OCI-LY3 (cell line): ENCODE results near the gene IFNA1.

Experiments used
- H2AFZ ChIP-seq: fragments of 200-600, 300-600 bp; shearing (Covaris generic); 2 replicates; pipeline ENCODE4 v1.6.0; 2014; ENCODE audit warnings: antibody characterized with exemption, low read depth, low read length
- H3K27ac ChIP-seq: fragments of 200-600, 300-600 bp; sonication (generic); 2 replicates; pipeline ENCODE4 v1.5.1; 2014; ENCODE audit warnings: mild to moderate bottlenecking, low read length, moderate library complexity, mixed read lengths
- H3K27me3 ChIP-seq: fragments of 200-600, 300-600 bp; sonication (generic); 2 replicates; pipeline ENCODE4 v1.6.1; 2014; ENCODE audit warnings: low read depth, low read length, mixed read lengths
- H3K36me3 ChIP-seq: fragments of 200-600, 300-600 bp; sonication (generic); replicated peaks from 2 replicates; pipeline ENCODE3; 2014; ENCODE audit warnings: low read depth, low read length, mixed read lengths
- H3K4me1 ChIP-seq: fragments of 300-600, 200-600 bp; sonication (generic); 2 replicates; pipeline ENCODE4 v1.6.1; 2014; ENCODE audit warnings: low read length, mixed read lengths
- H3K4me2 ChIP-seq: fragments of 200-600, 300-600 bp; sonication (generic); 2 replicates; pipeline ENCODE4 v1.6.1; 2014; ENCODE audit warnings: low read length, mixed read lengths
- H3K4me3 ChIP-seq: fragments of 300-600, 200-600 bp; sonication (generic); 2 replicates; pipeline ENCODE4 v1.5.1; 2014; ENCODE audit warnings: antibody characterized with exemption, mild to moderate bottlenecking, low read length, moderate library complexity
- H3K79me2 ChIP-seq: fragments of 300-600, 200-600 bp; shearing (Covaris generic); 2 replicates; pipeline ENCODE4 v1.6.1; 2014; ENCODE audit warnings: mild to moderate bottlenecking, low read length, mixed read lengths
- H3K9ac ChIP-seq: fragments of 300-600, 200-600 bp; shearing (Covaris generic); 2 replicates; pipeline ENCODE4 v1.6.0; 2014; ENCODE audit warnings: mild to moderate bottlenecking, low read length, moderate library complexity
- H3K9me3 ChIP-seq: fragments of 200-600, 300-600 bp; shearing (Covaris generic); 2 replicates; pipeline ENCODE4 v1.6.1; 2014; ENCODE audit warnings: low read length, mixed read lengths; ENCODE audit not compliant: insufficient read depth
- H4K20me1 ChIP-seq: fragments of 200-600, 300-600 bp; sonication (generic); 2 replicates; pipeline ENCODE4 v1.6.1; 2016; ENCODE audit warnings: low read length, mixed read lengths; ENCODE audit not compliant: insufficient read depth
- EZH2phosphoT487 ChIP-seq: fragments of 200-600 bp; shearing (Covaris generic); IDR thresholded peaks from 2 replicates; pipeline ENCODE4 v1.6.1; 2018; ENCODE audit warnings: antibody characterized with exemption, mixed run types, low read depth
- TF ChIP-seq, protein P1 (sequence below): fragments of 200-600, 300-600 bp; sonication (generic); IDR thresholded peaks from 2 replicates; pipeline ENCODE4 v1.5.1; 2014; ENCODE audit warnings: antibody characterized with exemption, low read length, low read depth

The IFNA1 gene

DNA sequence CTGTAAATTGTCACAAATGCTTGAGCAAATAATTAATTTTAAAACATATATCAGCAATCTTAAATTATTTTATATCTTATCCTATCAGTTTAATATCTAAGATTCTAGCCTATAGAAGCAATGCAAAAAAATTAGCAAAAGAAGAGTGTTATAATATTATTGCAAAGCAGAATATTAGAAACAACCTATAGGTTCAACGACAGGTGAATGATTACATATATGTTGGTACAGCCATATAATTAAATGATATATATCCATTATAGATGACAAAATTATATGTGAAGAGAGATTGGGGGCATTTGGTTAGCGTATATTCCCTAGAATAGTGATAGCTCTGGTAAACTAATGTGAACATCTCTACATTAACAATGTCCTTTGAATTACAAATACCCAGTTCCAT, 42.0 kb downstream of the IFNA1 start, which contains the start of gene IFNE:
IFNE (minus strand) TSS at position 101 of the 400 bp plus-strand sequence. CDS start 619 bp downstream, outside the sequence.
- no peaks in the 10 kb centered on the region for H3K36me3 ChIP-seq
- H3K27me3 ChIP-seq, result peaks cover 3% of the 10 kb centered on the region; the same call in 1 of the 2 replicates
- TF ChIP-seq, protein P1, sequence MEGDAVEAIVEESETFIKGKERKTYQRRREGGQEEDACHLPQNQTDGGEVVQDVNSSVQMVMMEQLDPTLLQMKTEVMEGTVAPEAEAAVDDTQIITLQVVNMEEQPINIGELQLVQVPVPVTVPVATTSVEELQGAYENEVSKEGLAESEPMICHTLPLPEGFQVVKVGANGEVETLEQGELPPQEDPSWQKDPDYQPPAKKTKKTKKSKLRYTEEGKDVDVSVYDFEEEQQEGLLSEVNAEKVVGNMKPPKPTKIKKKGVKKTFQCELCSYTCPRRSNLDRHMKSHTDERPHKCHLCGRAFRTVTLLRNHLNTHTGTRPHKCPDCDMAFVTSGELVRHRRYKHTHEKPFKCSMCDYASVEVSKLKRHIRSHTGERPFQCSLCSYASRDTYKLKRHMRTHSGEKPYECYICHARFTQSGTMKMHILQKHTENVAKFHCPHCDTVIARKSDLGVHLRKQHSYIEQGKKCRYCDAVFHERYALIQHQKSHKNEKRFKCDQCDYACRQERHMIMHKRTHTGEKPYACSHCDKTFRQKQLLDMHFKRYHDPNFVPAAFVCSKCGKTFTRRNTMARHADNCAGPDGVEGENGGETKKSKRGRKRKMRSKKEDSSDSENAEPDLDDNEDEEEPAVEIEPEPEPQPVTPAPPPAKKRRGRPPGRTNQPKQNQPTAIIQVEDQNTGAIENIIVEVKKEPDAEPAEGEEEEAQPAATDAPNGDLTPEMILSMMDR, result no peak
- TF ChIP-seq EZH2phosphoT487, result no peak
- H4K20me1 ChIP-seq, result no peaks in the 10 kb centered on the region
- H3K4me1 ChIP-seq, result peaks cover 16% of the 10 kb centered on the region
- H3K79me2 ChIP-seq, result no peaks in the 10 kb centered on the region
- H3K9ac ChIP-seq, result no peak within 1 kb of the TSS
- H2AFZ ChIP-seq, result no peak within 1 kb of the TSS
- peak within 1 kb of the TSS; percentile 36 for H3K4me2 ChIP-seq
- no peak within 1 kb of the TSS for H3K4me3 ChIP-seq
- no peaks in the 10 kb centered on the region; the same call in 1 of the 2 replicates for H3K9me3 ChIP-seq
- H3K27ac ChIP-seq, result no peak within 1 kb of the TSS
